Spleen (tissue), 7 donors: Measurements from ENCODE around the gene SPACA1.

Experiments used
- POLR2AphosphoS5 ChIP-seq, 3 donors: sonication (generic); formaldehyde crosslinking; IDR thresholded peaks; one replicate each; pipeline ENCODE4 v1.5.1; 2017; ENCODE audit warnings: antibody characterized with exemption in 3 of 3
- TF ChIP-seq, protein P1 (sequence below), 11 experiments: fragments of 200-600 bp in 7 of 11; fragments of 450-650 bp in 4 of 11; sonication (generic) in 4 of 11; IDR thresholded peaks in 8 of 11; conservative IDR thresholded peaks in 3 of 11; 1 replicate in 7 of 11; 2 replicates in 4 of 11; pipeline versions ENCODE4 v1.4.0 to v1.8.0; 2016 to 2021; ENCODE audit warnings: antibody characterized with exemption in 11 of 11, inconsistent platforms in 4 of 11, mild to moderate bottlenecking in 1 of 11
- donor health status: DM: no; HTN: no; CAD: no; lungs with moderate emphysema.
- donor health status: DM: no; HTN: no; CAD: no.
- donor health status: DM: no; HTN: no; CAD: no.

DNA sequence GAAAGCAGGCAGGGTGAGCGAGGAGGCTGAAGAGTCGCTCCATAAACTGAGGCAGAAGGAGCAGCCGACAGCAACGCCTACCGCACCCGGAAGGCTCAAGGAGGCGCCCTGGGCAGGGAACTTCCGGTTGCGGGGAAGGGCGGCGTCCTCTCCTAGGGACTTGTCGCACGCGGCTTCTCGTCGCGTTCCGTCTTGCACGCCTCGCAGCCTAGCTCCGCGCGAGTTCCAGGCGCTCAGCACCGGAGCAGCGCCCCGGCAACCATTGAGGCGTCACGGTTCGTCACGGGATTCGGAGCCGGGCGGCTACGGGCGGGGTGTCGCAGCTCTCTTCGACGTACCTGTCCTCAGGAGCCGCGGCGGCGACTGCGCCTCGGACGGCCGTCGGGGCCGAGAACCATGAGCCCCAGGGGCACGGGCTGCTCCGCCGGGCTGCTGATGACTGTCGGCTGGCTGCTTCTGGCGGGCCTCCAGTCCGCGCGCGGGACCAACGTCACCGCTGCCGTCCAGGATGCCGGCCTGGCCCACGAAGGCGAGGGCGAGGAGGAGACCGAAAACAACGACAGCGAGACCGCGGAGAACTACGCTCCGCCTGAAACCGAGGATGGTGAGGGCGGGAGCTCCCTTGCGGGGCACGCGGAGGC is at the start of gene SPACA1:
- TF ChIP-seq, protein P1, sequence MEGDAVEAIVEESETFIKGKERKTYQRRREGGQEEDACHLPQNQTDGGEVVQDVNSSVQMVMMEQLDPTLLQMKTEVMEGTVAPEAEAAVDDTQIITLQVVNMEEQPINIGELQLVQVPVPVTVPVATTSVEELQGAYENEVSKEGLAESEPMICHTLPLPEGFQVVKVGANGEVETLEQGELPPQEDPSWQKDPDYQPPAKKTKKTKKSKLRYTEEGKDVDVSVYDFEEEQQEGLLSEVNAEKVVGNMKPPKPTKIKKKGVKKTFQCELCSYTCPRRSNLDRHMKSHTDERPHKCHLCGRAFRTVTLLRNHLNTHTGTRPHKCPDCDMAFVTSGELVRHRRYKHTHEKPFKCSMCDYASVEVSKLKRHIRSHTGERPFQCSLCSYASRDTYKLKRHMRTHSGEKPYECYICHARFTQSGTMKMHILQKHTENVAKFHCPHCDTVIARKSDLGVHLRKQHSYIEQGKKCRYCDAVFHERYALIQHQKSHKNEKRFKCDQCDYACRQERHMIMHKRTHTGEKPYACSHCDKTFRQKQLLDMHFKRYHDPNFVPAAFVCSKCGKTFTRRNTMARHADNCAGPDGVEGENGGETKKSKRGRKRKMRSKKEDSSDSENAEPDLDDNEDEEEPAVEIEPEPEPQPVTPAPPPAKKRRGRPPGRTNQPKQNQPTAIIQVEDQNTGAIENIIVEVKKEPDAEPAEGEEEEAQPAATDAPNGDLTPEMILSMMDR (IDR thresholded peaks at IDR 0.05 in 8 of 11, conservative IDR thresholded peaks at IDR 0.05 in 3 of 11) = no peak
- TF ChIP-seq POLR2AphosphoS5 (IDR thresholded peaks at IDR 0.05) = no peak
